GM10847 (cell line): ENCODE data around the gene ADGRB3.

Experiments used
- POLR2A ChIP-seq: IDR thresholded peaks from 2 replicates; pipeline ENCODE4 v1.6.1; 2011; ENCODE audit not compliant: insufficient read length; ENCODE audit errors: extremely low read depth

The ADGRB3 gene

GRCh38 chr6:68778356-68779020 lies 143.4 kb downstream of the ADGRB3 start:
- no peak for TF ChIP-seq POLR2A

- TF ChIP-seq POLR2A = no peak
Observed at GRCh38 chr6:68779366-68779765, 144.3 kb downstream of the ADGRB3 start.

- no peak for TF ChIP-seq POLR2A
Observed at GRCh38 chr6:68826501-68826900, 191.4 kb downstream of the ADGRB3 start.

GRCh38 chr6:68834551-68834950 lies 199.5 kb downstream of the ADGRB3 start:
- TF ChIP-seq POLR2A = no peak

GRCh38 chr6:68838571-68838970 lies 203.5 kb downstream of the ADGRB3 start:
- TF ChIP-seq POLR2A = no peak

- no peak for TF ChIP-seq POLR2A
Observed at GRCh38 chr6:68852791-68853190, 217.7 kb downstream of the ADGRB3 start.

- TF ChIP-seq POLR2A = no peak
Observed at GRCh38 chr6:68859233-68859632, 224.2 kb downstream of the ADGRB3 start.

GRCh38 chr6:68868646-68869045 lies 233.6 kb downstream of the ADGRB3 start:
- no peak for TF ChIP-seq POLR2A

- no peak for TF ChIP-seq POLR2A
Observed at GRCh38 chr6:68873236-68873635, 238.2 kb downstream of the ADGRB3 start.

GRCh38 chr6:68874747-68875146 lies 239.7 kb downstream of the ADGRB3 start:
- TF ChIP-seq POLR2A = no peak

GRCh38 chr6:68875403-68875802 lies 240.3 kb downstream of the ADGRB3 start:
- TF ChIP-seq POLR2A = no peak

GRCh38 chr6:68876792-68877493 lies 241.9 kb downstream of the ADGRB3 start:
- no peak for TF ChIP-seq POLR2A

GRCh38 chr6:68880050-68880813 lies 245.2 kb downstream of the ADGRB3 start:
- TF ChIP-seq POLR2A = no peak

- TF ChIP-seq POLR2A = no peak
Observed at GRCh38 chr6:68891419-68891818, 256.3 kb downstream of the ADGRB3 start.

- no peak for TF ChIP-seq POLR2A
Observed at GRCh38 chr6:68892452-68892851, 257.4 kb downstream of the ADGRB3 start.

- no peak for TF ChIP-seq POLR2A
Observed at GRCh38 chr6:68895929-68896328, 260.8 kb downstream of the ADGRB3 start.

- no peak for TF ChIP-seq POLR2A
Observed at GRCh38 chr6:68901044-68901443, 266.0 kb downstream of the ADGRB3 start.

GRCh38 chr6:68911334-68911733 lies 276.3 kb downstream of the ADGRB3 start:
- TF ChIP-seq POLR2A = no peak
